Calu3 (cell line): ENCODE results near the gene ARGLU1. TPM values are rescaled to one million over a fixed set of nuclear protein-coding genes. Genes with fewer than 3 reads are reported as not detected.

ENCODE experiments used
- BruUV-seq: library from RNA; stranded (reverse); fragments of 400-500 nt; replicated peaks from 2 replicates; lab custom pipeline; 2021; lab: Mats Ljungman, UMichigan
- CTCF ChIA-PET: fragments of 300-600 bp; sonication (Branson Sonifier 250); formaldehyde crosslinking; loops from one replicate; lab custom pipeline; 2022; ENCODE audit warnings: antibody characterized with exemption; lab: Charles Lee
- DNase-seq: peaks from one replicate; pipeline ENCODE4 v3.0.0; 2022
- H3K27ac Mint-ChIP-seq: one replicate; pipeline ENCODE4 v1.8.0; 2022; ENCODE audit warnings: mixed read lengths; ENCODE audit not compliant: unreplicated experiment
- H3K27me3 Mint-ChIP-seq: one replicate; pipeline ENCODE4 v1.8.0; 2022; ENCODE audit warnings: mixed read lengths; ENCODE audit not compliant: unreplicated experiment
- H3K36me3 Mint-ChIP-seq: one replicate; pipeline ENCODE4 v1.8.0; 2022; ENCODE audit warnings: mild to moderate bottlenecking, moderate library complexity, mixed read lengths; ENCODE audit not compliant: insufficient read depth, unreplicated experiment
- H3K4me1 Mint-ChIP-seq: one replicate; pipeline ENCODE4 v1.8.0; 2022; ENCODE audit warnings: mild to moderate bottlenecking, low read depth, mixed read lengths; ENCODE audit not compliant: unreplicated experiment
- H3K4me3 Mint-ChIP-seq: one replicate; pipeline ENCODE4 v1.8.0; 2022; ENCODE audit warnings: mild to moderate bottlenecking, low read depth, moderate library complexity, mixed read lengths; ENCODE audit not compliant: unreplicated experiment
- H3K9me3 Mint-ChIP-seq: one replicate; pipeline ENCODE4 v1.8.0; 2022; ENCODE audit warnings: low read depth, mixed read lengths; ENCODE audit not compliant: unreplicated experiment
- CTCF ChIP-seq: fragments of 200-600 bp; IDR thresholded peaks from one replicate; pipeline ENCODE4 v1.8.0; 2022; ENCODE audit warnings: antibody characterized with exemption; ENCODE audit not compliant: unreplicated experiment
- intact Hi-C: fragments of 100-400 bp; cut with micrococcal nuclease; formaldehyde crosslinking; loops from one replicate; pipeline ENCODE4 v1.10.0; 2022; ENCODE audit not compliant: unreplicated experiment
- total RNA-seq: library from RNA; stranded (reverse); gene quantifications from 2 replicates; pipeline ENCODE4 v1.2.3, GENCODE V29; 2022

ARGLU1 gene
- total RNA-seq, 1 experiment from 2014 or later, result 28.8 TPM

DNA sequence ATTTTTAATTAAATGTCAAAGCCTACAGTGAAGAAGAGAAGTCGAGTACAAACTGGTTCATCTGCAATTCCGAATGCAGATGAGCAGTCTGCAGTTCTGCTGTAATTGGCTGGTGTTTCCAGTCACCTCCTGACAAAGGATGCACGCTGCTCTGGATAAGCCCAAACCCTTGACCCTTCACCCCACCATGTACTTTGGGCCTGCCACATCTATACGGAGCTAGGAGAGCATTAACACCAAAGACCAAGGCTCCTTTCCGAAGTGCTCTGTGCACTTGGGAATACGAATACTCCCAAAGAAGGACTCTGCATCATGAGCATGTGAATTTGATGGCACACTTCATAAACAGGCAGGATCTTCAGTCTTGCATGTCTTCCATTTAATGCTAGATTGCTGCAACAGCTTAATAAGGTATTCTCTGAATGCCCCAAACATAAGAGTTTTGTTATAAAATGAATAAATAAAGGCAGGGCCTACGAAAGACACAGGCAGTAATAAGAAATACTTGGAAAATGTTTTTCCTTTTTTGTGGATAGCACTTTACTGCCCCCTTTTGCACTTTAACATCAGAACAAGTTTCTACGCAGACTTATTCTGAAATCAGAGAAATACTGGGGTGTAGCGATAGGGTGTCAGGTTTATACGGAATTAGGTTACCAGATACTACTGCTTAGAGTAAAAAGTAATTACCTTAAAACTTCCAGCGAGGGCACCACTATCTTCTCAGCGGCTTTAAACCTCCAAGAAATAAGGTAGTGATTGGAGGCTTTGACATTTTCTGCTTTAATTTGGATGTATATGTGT lies 47.5 kb downstream of the ARGLU1 start:
- H3K9me3 Mint-ChIP-seq, result no peaks in the 10 kb centered on the region
- no peaks in the 10 kb centered on the region for H3K36me3 Mint-ChIP-seq
- H3K4me1 Mint-ChIP-seq, result peaks cover 11% of the 10 kb centered on the region
- no TSS peak for BruUV-seq
- no peak overlapping the region for H3K27ac Mint-ChIP-seq
- intact Hi-C loops, result no loop called here
- TF ChIP-seq CTCF, result no peak
- no peak for DNase-seq
- no peaks in the 10 kb centered on the region for H3K27me3 Mint-ChIP-seq
- no peak overlapping the region for H3K4me3 Mint-ChIP-seq
- CTCF ChIA-PET, result no interaction called here

- intact Hi-C loops, result no loop called here
- CTCF ChIA-PET, result no interaction called here
- Mint-ChIP-seq H3K4me1 (peaks cover 22% of the 10 kb centered on the region), H3K27ac (no peak overlapping the region), H3K36me3 (no peaks in the 10 kb centered on the region), H3K27me3 (no peaks in the 10 kb centered on the region), H3K9me3 (no peaks in the 10 kb centered on the region), H3K4me3 (no peak overlapping the region)
- no peak for TF ChIP-seq CTCF
- BruUV-seq, result no TSS peak
- no peak for DNase-seq
Observed at GRCh38 chr13:106518512-106518911, 49.4 kb downstream of the ARGLU1 start.

GRCh38 chr13:106517109-106517847 lies 50.7 kb downstream of the ARGLU1 start:
- no peaks in the 10 kb centered on the region for H3K36me3 Mint-ChIP-seq
- BruUV-seq, result no TSS peak
- DNase-seq, result no peak
- intact Hi-C loops, result no loop called here
- H3K27ac Mint-ChIP-seq, result no peak overlapping the region
- H3K4me3 Mint-ChIP-seq, result no peak overlapping the region
- no peaks in the 10 kb centered on the region for H3K27me3 Mint-ChIP-seq
- no peak for TF ChIP-seq CTCF
- H3K9me3 Mint-ChIP-seq, result no peaks in the 10 kb centered on the region
- H3K4me1 Mint-ChIP-seq, result peaks cover 14% of the 10 kb centered on the region
- CTCF ChIA-PET, result no interaction called here

DNA sequence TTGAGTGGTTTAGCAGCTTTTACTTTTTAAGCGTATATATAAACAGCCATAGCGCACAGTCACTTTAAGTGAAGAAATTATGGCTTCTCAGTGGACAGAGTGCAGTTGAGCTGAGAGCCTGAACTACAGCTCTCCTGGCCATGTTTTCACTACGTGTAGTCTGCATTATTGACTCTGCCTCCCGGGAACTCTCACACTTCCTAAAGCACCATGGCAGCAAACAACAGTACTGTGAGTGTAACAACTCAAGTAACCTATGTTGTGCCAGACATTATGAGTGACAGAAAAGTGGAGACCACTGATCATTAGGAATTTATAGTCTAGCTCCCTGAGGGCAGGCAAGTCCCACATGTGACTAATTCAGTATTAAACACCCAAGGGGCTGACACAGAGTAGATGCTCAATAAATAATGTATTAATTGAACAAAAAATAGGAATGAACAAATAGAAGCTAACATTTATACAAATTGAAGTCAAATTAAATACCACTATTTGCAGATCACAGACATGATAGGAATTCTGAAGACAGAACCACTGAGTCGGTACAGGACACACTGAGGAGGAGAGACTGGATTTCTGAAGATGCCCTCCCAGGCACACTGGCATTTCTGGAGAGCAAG lies 52.2 kb downstream of the ARGLU1 start:
- Mint-ChIP-seq H3K36me3 (no peaks in the 10 kb centered on the region), H3K27me3 (no peaks in the 10 kb centered on the region), H3K27ac (no peak overlapping the region), H3K4me3 (no peak overlapping the region), H3K4me1 (peaks cover 14% of the 10 kb centered on the region), H3K9me3 (no peaks in the 10 kb centered on the region)
- intact Hi-C loops, result no loop called here
- TF ChIP-seq CTCF, result no peak
- BruUV-seq, result no TSS peak
- no peak for DNase-seq
- CTCF ChIA-PET, result no interaction called here
